Activated T-helper 17 cell treated with anti-CD3 and anti-CD28 coated beads, Interleukin-2, amount 50 U/mL, for 72 hours (primary cell): Measurements from ENCODE around the gene ZNF654. TPM values are rescaled to one million over a fixed set of nuclear protein-coding genes. Genes with fewer than 3 reads are reported as not detected.
"Not testable (repeated sequence)": the region's sequence is repeated elsewhere in the genome, so short reads cannot be mapped to it uniquely, and the experiment has no call there.

Experiments used
- ATAC-seq: fragments of 150-1000 bp; cut with Tn5 transposase; replicated peaks from 2 replicates; pipeline ENCODE4 v1.10.0; 2021; ENCODE audit warnings: mild to moderate bottlenecking, moderate library complexity
- H3K27ac Mint-ChIP-seq: one replicate; pipeline ENCODE4 v1.8.0; 2022; ENCODE audit warnings: mixed read lengths
- H3K27me3 Mint-ChIP-seq: one replicate; pipeline ENCODE4 v1.8.0; 2022; ENCODE audit warnings: mixed read lengths
- H3K36me3 Mint-ChIP-seq: one replicate; pipeline ENCODE4 v1.8.0; 2022; ENCODE audit warnings: low read depth, mild to moderate bottlenecking, mixed read lengths
- H3K4me1 Mint-ChIP-seq: one replicate; pipeline ENCODE4 v1.8.0; 2022; ENCODE audit warnings: mixed read lengths
- H3K4me3 Mint-ChIP-seq: one replicate; pipeline ENCODE4 v1.8.0; 2022; ENCODE audit warnings: mild to moderate bottlenecking, mixed read lengths
- H3K9me3 Mint-ChIP-seq: one replicate; pipeline ENCODE4 v1.8.0; 2022; ENCODE audit warnings: mixed read lengths
- total RNA-seq, 2 donors: library from RNA; stranded (reverse); gene quantifications; one replicate each; pipeline ENCODE4 v1.2.3, GENCODE V29; 2022

The ZNF654 gene
- total RNA-seq, 2 donors from 2014 or later, result 24.6 to 37.0 TPM

GRCh38 chr3:88092270-88092669 is 33.2 kb downstream of the ZNF654 start:
- H3K27me3 Mint-ChIP-seq, result no peaks in the 10 kb centered on the region
- H3K36me3 Mint-ChIP-seq, result peaks cover 92% of the 10 kb centered on the region

GRCh38 chr3:88093266-88093665 is 34.2 kb downstream of the ZNF654 start:
- Mint-ChIP-seq H3K9me3 (peaks cover 6% of the 10 kb centered on the region), H3K27ac (no peak overlapping the region), H3K4me3 (no peak overlapping the region), H3K27me3 (no peaks in the 10 kb centered on the region), H3K36me3 (peaks cover 92% of the 10 kb centered on the region), H3K4me1 (peaks cover 21% of the 10 kb centered on the region)
- ATAC-seq, result no peak

More at GRCh38 chr3:88092270-88092669, 33.2 kb downstream of the ZNF654 start:
- no peaks in the 10 kb centered on the region for H3K9me3 Mint-ChIP-seq
- no peak overlapping the region for H3K27ac Mint-ChIP-seq
- H3K4me1 Mint-ChIP-seq, result peaks cover 17% of the 10 kb centered on the region
- no peak overlapping the region for H3K4me3 Mint-ChIP-seq
- no peak for ATAC-seq

- no peak overlapping the region for H3K4me3 Mint-ChIP-seq
- peaks cover 38% of the 10 kb centered on the region for H3K36me3 Mint-ChIP-seq
- peaks cover 18% of the 10 kb centered on the region for H3K4me1 Mint-ChIP-seq
- H3K27ac Mint-ChIP-seq, result no peak overlapping the region
- H3K9me3 Mint-ChIP-seq, result peaks cover 6% of the 10 kb centered on the region
- ATAC-seq, result no peak
- H3K27me3 Mint-ChIP-seq, result no peaks in the 10 kb centered on the region
These were observed 42.1 kb downstream of the ZNF654 start for GRCh38 chr3:88101142-88101541.

GRCh38 chr3:88105325-88105724 is 46.3 kb downstream of the ZNF654 start:
- H3K36me3 Mint-ChIP-seq, result peaks cover 21% of the 10 kb centered on the region
- no peak for ATAC-seq
- H3K9me3 Mint-ChIP-seq, result no peaks in the 10 kb centered on the region
- H3K4me1 Mint-ChIP-seq, result peaks cover 9% of the 10 kb centered on the region
- no peaks in the 10 kb centered on the region for H3K27me3 Mint-ChIP-seq
- H3K27ac Mint-ChIP-seq, result no peak overlapping the region
- H3K4me3 Mint-ChIP-seq, result no peak overlapping the region

- Mint-ChIP-seq H3K36me3 (peaks cover 50% of the 10 kb centered on the region), H3K27ac (no peak overlapping the region), H3K4me3 (no peak overlapping the region), H3K9me3 (no peaks in the 10 kb centered on the region), H3K4me1 (peaks cover 27% of the 10 kb centered on the region), H3K27me3 (no peaks in the 10 kb centered on the region)
- no peak for ATAC-seq
These were observed 53.2 kb downstream of the ZNF654 start for GRCh38 chr3:88112289-88112688.

- Mint-ChIP-seq H3K4me1 (peaks cover 32% of the 10 kb centered on the region), H3K27ac (no peak overlapping the region), H3K27me3 (no peaks in the 10 kb centered on the region), H3K9me3 (peaks cover 4% of the 10 kb centered on the region), H3K36me3 (peaks cover 63% of the 10 kb centered on the region), H3K4me3 (no peak overlapping the region)
- peak; percentile 54 for ATAC-seq
These were observed 54.5 kb downstream of the ZNF654 start for GRCh38 chr3:88113311-88114162.

- H3K9me3 Mint-ChIP-seq, result peaks cover 4% of the 10 kb centered on the region
- peaks cover 59% of the 10 kb centered on the region for H3K36me3 Mint-ChIP-seq
- peak overlapping the region; percentile 14 for H3K4me3 Mint-ChIP-seq
- no peaks in the 10 kb centered on the region for H3K27me3 Mint-ChIP-seq
- peaks cover 28% of the 10 kb centered on the region for H3K4me1 Mint-ChIP-seq
- peak overlapping the region; percentile 62 for H3K27ac Mint-ChIP-seq
- peak; percentile 92 for ATAC-seq
These were observed 56.0 kb downstream of the ZNF654 start for GRCh38 chr3:88114878-88115549.

- no peak overlapping the region for H3K27ac Mint-ChIP-seq
- no peak overlapping the region for H3K4me3 Mint-ChIP-seq
- no peak for ATAC-seq
- peaks cover 31% of the 10 kb centered on the region for H3K4me1 Mint-ChIP-seq
- peaks cover 4% of the 10 kb centered on the region for H3K9me3 Mint-ChIP-seq
- H3K27me3 Mint-ChIP-seq, result no peaks in the 10 kb centered on the region
- peaks cover 66% of the 10 kb centered on the region for H3K36me3 Mint-ChIP-seq
These were observed 58.6 kb downstream of the ZNF654 start for GRCh38 chr3:88117683-88118082.

GRCh38 chr3:88118603-88119002 is 59.5 kb downstream of the ZNF654 start:
- Mint-ChIP-seq H3K36me3 (peaks cover 57% of the 10 kb centered on the region), H3K4me1 (peaks cover 31% of the 10 kb centered on the region), H3K27ac (peak overlapping the region; percentile 17)
- H3K27me3 Mint-ChIP-seq, ATAC-seq, H3K9me3 Mint-ChIP-seq, H3K4me3 Mint-ChIP-seq: not testable (repeated sequence)

GRCh38 chr3:88123526-88123925 is 64.5 kb downstream of the ZNF654 start:
- ATAC-seq, result no peak
- Mint-ChIP-seq H3K36me3 (peaks cover 39% of the 10 kb centered on the region), H3K4me1 (peaks cover 12% of the 10 kb centered on the region), H3K9me3 (no peaks in the 10 kb centered on the region), H3K4me3 (no peak overlapping the region), H3K27ac (no peak overlapping the region), H3K27me3 (no peaks in the 10 kb centered on the region)

- peaks cover 85% of the 10 kb centered on the region for H3K36me3 Mint-ChIP-seq
- H3K9me3 Mint-ChIP-seq, result no peaks in the 10 kb centered on the region
- H3K4me1 Mint-ChIP-seq, result peaks cover 14% of the 10 kb centered on the region
- no peak overlapping the region for H3K4me3 Mint-ChIP-seq
- H3K27ac Mint-ChIP-seq, result peak overlapping the region; percentile 50
- H3K27me3 Mint-ChIP-seq, result no peaks in the 10 kb centered on the region
- no peak for ATAC-seq
These were observed 72.6 kb downstream of the ZNF654 start for GRCh38 chr3:88131695-88132094.

- Mint-ChIP-seq H3K4me1 (peaks cover 9% of the 10 kb centered on the region), H3K27ac (peak overlapping the region; percentile 20), H3K36me3 (peaks cover 86% of the 10 kb centered on the region), H3K9me3 (no peaks in the 10 kb centered on the region), H3K4me3 (no peak overlapping the region), H3K27me3 (no peaks in the 10 kb centered on the region)
- ATAC-seq, result no peak
These were observed 73.8 kb downstream of the ZNF654 start for GRCh38 chr3:88132894-88133293.

- no peaks in the 10 kb centered on the region for H3K27me3 Mint-ChIP-seq
- peak overlapping the region; percentile 20 for H3K27ac Mint-ChIP-seq
- H3K4me1 Mint-ChIP-seq, result peaks cover 9% of the 10 kb centered on the region
- H3K4me3 Mint-ChIP-seq, result no peak overlapping the region
- peaks cover 91% of the 10 kb centered on the region for H3K36me3 Mint-ChIP-seq
- no peaks in the 10 kb centered on the region for H3K9me3 Mint-ChIP-seq
- ATAC-seq, result peak; percentile 34
These were observed 74.7 kb downstream of the ZNF654 start for GRCh38 chr3:88133711-88134263.

GRCh38 chr3:88137836-88138235 is 78.8 kb downstream of the ZNF654 start:
- Mint-ChIP-seq H3K27ac (no peak overlapping the region), H3K4me1 (peaks cover 15% of the 10 kb centered on the region), H3K27me3 (no peaks in the 10 kb centered on the region), H3K36me3 (peaks cover 93% of the 10 kb centered on the region), H3K4me3 (no peak overlapping the region), H3K9me3 (no peaks in the 10 kb centered on the region)
- no peak for ATAC-seq
